ENCODE results near the gene GALNT17.

GALNT17 gene

DNA sequence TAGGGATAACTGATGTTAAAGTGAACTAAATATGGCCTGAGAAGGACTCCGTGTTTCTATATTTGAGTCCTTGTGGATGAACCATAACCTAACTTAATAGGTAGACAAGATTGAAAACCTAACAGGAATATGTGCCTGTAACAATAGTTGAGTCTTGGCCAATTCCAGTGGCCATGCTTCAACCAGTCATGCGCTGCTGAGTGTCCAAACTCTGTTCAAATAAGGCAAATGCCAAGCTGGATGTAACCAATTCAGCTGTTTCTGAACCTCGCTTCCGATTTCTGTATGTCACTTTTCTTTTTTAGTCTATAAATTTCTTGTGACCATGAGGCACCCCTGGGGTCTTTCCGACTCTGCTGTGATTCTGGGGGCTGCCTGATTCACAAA lies 608.2 kb downstream of the GALNT17 start:
- H3K4me1 Mint-ChIP-seq (ENCODE audit: low read depth), result no peaks in the 10 kb centered on the region
- no peak overlapping the region for H3K4me3 Mint-ChIP-seq
- peaks cover 6% of the 10 kb centered on the region for H3K9me3 Mint-ChIP-seq (ENCODE audit: low read depth)
- H3K27me3 Mint-ChIP-seq, result no peaks in the 10 kb centered on the region
- H3K36me3 Mint-ChIP-seq, result no peaks in the 10 kb centered on the region
- H3K27ac Mint-ChIP-seq, result no peak overlapping the region

DNA sequence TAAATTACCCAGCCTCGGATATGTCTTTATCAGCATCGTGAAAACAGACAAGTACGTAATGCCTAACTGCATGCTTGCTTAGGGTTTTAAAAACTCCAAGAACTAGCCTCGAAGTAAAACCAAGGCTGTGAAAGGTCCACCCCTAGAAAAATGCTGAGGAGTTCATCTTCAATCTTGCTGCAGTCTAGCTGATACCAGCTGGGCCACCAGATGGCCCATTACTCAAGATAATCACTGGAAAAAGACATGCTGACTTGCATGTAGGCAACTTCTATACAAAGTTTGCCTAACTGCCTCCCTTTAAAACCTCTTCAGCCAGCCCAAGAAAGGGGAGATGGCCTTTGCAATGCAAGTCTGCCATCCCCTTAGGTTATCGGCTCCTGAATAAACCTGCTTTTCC lies 614.1 kb downstream of the GALNT17 start:
- no peak overlapping the region for H3K27ac Mint-ChIP-seq

GRCh38 chr7:71750290-71750689 lies 618.3 kb downstream of the GALNT17 start:
- H3K27ac Mint-ChIP-seq, result no peak overlapping the region

More for the DNA sequence above, 614.1 kb downstream of the GALNT17 start:
- Mint-ChIP-seq H3K4me1 (ENCODE audit: low read depth) (no peaks in the 10 kb centered on the region), H3K9me3 (ENCODE audit: low read depth) (peaks cover 6% of the 10 kb centered on the region), H3K27me3 (peaks cover under 1% of the 10 kb centered on the region), H3K4me3 (no peak overlapping the region), H3K36me3 (no peaks in the 10 kb centered on the region)

DNA sequence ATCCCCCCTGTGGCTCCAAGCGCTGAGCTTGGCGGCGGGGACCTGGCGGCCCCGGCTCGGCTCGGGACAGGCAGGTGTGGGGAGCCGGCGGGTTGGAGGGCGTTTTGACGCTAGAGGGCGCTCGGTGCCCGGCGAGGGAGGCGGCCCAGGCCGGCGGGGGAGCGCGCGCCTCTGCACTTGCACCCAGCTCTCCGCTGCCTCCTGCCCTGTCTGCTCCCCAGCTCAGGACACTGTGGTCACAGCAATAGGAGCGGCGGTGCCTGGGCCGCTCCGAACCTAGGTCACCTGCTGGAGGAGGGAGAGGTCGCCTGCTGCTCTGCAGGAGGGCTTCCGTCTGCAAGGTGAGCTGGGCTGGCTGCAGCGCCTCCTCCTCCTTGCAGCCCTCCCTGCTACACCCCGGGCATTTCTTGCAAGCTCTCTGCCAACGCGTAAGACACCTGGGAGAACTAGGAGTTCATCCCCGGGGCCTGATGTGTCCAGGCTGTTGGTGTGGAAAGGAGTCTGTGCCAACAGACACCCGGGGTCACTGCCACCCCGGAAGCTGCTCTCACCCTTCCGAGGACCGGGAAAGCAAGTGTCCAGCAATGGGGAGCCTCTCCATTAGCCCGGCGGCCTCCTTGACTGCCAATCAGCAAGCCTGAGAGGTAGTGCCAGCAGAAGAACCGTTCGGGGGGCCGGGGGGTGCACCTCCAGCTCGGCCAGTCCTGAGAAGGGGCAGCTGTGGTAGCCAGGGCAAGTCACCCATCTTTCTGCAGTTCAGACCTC lies 620.4 kb downstream of the GALNT17 start:
- Mint-ChIP-seq H3K27ac (no peak overlapping the region), H3K4me1 (ENCODE audit: low read depth) (no peaks in the 10 kb centered on the region)

More at GRCh38 chr7:71750290-71750689, 618.3 kb downstream of the GALNT17 start:
- Mint-ChIP-seq H3K9me3 (ENCODE audit: low read depth) (no peaks in the 10 kb centered on the region), H3K4me1 (ENCODE audit: low read depth) (no peaks in the 10 kb centered on the region), H3K4me3 (no peak overlapping the region), H3K36me3 (no peaks in the 10 kb centered on the region), H3K27me3 (peaks cover 5% of the 10 kb centered on the region)

DNA sequence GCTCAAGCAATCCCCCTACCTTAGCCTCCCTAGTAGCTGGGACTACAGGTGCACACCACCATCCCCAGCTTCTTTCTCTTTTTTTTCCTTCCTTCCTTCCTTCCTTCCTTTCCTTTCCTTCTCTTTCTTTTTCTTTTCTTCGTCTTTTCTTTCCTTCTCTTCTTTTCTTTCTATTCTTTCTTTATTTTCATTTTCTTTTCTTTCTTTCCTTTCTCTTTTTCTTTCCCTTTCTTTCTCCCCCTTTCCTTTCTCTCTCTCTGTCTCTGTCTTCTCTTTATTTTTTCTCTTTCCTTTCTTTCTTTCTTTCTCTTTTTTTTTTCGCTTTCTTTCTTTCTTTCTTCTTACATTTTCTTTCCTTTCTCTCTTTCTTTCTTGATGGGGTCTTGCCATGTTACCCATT lies 621.3 kb downstream of the GALNT17 start:
- H3K4me3 Mint-ChIP-seq, result no peak overlapping the region
- H3K36me3 Mint-ChIP-seq, result no peaks in the 10 kb centered on the region
- H3K27ac Mint-ChIP-seq, result no peak overlapping the region

More for the DNA sequence above, 620.4 kb downstream of the GALNT17 start:
- Mint-ChIP-seq H3K9me3 (ENCODE audit: low read depth) (peaks cover 6% of the 10 kb centered on the region), H3K27me3 (peaks cover 6% of the 10 kb centered on the region), H3K36me3 (no peaks in the 10 kb centered on the region), H3K4me3 (no peak overlapping the region)

DNA sequence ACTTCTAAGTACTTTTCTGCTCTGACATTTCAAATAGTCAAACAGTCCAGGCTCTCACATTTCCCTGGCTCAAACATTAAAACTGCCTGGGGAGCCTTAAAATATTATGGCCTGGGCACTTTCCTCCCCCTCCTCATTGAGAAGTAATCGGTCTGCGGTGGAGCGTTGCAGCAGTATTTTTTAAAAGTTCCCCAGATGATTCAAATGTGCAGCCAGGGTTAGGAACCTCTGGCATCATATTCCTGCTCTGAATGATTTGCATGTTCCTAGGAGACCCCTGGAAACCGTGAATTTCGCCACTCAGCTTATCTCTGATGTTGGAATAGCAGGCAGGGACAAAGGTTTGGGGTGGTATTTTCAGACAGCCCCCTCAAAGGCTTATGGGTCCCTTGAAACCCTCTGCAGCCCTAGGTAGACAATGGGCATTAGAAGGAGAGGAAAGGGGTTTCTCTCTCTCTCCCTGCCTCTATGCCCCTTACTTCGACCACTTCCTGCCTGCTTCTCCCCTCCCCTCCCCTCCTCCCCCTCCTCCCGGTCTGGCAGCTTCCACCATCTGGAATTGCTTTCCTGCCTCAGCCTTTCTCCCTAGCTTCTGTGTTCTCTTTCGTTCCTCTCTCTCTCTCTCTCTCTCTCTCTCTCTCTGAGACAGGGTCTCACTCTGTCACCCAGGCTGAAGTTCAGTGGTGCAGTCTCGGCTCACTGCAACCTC lies 622.2 kb downstream of the GALNT17 start:
- Mint-ChIP-seq H3K27ac (no peak overlapping the region), H3K4me1 (ENCODE audit: low read depth) (no peaks in the 10 kb centered on the region), H3K4me3 (no peak overlapping the region), H3K27me3 (peaks cover 6% of the 10 kb centered on the region), H3K9me3 (ENCODE audit: low read depth) (peaks cover 9% of the 10 kb centered on the region), H3K36me3 (no peaks in the 10 kb centered on the region)

More for the DNA sequence above, 621.3 kb downstream of the GALNT17 start:
- Mint-ChIP-seq H3K9me3 (ENCODE audit: low read depth) (peaks cover 9% of the 10 kb centered on the region), H3K27me3 (peaks cover 6% of the 10 kb centered on the region), H3K4me1 (ENCODE audit: low read depth) (no peaks in the 10 kb centered on the region)

DNA sequence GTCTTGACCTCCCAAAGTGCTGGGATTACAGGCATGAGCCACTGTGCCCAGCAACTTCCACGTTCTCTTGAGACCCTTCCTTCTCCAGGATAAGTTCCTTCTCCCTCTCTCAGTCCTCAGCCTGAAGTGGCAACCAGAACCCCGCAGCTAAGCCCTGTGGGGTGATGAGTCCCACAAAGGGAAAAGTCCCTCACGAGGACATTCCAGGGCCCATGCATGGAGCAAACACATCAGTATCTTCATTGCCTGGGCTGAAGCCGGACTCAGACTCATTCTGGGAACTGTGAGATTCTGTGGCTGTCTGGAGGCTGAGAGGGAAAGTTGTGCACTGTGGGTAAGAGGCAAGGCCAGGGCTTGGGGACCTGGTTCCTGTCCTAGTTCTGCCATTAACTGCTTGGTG lies 622.9 kb downstream of the GALNT17 start:
- Mint-ChIP-seq H3K4me3 (no peak overlapping the region), H3K27ac (no peak overlapping the region), H3K9me3 (ENCODE audit: low read depth) (peaks cover 9% of the 10 kb centered on the region), H3K4me1 (ENCODE audit: low read depth) (no peaks in the 10 kb centered on the region), H3K36me3 (no peaks in the 10 kb centered on the region), H3K27me3 (peaks cover 6% of the 10 kb centered on the region)

DNA sequence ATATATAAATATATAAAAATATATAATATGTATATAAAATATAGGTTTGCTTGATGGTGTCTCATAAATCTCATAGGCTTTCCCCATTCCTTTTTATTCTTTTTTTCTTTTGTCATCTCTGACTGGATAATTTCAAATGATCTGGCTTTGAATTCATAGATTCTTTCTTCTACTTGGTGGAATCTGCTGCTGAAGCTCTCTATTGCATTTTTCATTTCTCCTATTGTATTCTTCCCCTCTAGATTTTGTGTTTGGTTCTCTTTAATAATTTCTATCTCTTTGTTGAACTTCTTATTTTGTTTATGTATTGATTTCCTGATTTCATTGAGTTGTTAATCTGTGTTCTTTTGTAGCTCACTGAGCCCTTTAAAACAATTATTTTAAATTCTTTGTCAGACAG lies 629.4 kb downstream of the GALNT17 start:
- Mint-ChIP-seq H3K36me3 (no peaks in the 10 kb centered on the region), H3K27ac (no peak overlapping the region), H3K27me3 (peaks cover 2% of the 10 kb centered on the region), H3K9me3 (ENCODE audit: low read depth) (peaks cover 15% of the 10 kb centered on the region), H3K4me1 (ENCODE audit: low read depth) (no peaks in the 10 kb centered on the region), H3K4me3 (no peak overlapping the region)

Measured in activated naive CD8-positive, alpha-beta T cell (primary cell).